IMR-90 (cell line): ENCODE results near the gene HOXB6. TPM values are rescaled to one million over a fixed set of nuclear protein-coding genes. Genes with fewer than 3 reads are reported as not detected.
A peak's percentile ranks its signal among the peaks of the same experiment; 100 is the strongest.

Source experiments
- ATAC-seq: fragments of 200-7000 bp; cut with Tn5 transposase; 2 replicates; pipeline ENCODE4 v1.9.1; 2020; ENCODE audit warnings: low read depth, mild to moderate bottlenecking, moderate library complexity
- BruUV-seq: library from RNA; stranded (reverse); fragments of 400-500 nt; replicated peaks from 2 replicates; lab custom pipeline; 2021; lab: Mats Ljungman, UMichigan
- CTCF ChIA-PET: fragments of 300-600 bp; formaldehyde crosslinking; extraction: SDS; loops from one replicate; lab custom pipeline; 2021; ENCODE audit warnings: antibody characterized with exemption; lab: Yijun Ruan, JAX
- POLR2A ChIA-PET: fragments of 300-600 bp; sonication (Branson Sonifier 250); formaldehyde crosslinking; loops from one replicate; lab custom pipeline; 2022; ENCODE audit warnings: antibody characterized with exemption; ENCODE audit not compliant: unreplicated experiment; lab: Charles Lee
- DNase-seq: peaks from one replicate; pipeline ENCODE4 v3.0.0; 2013
- H2AFZ ChIP-seq: replicated peaks from 2 replicates; pipeline ENCODE3; 2013; ENCODE audit warnings: low read length, mild to moderate bottlenecking; ENCODE audit not compliant: poor library complexity
- H2AK5ac ChIP-seq: 2 replicates; pipeline ENCODE4 v1.6.1; 2013; ENCODE audit warnings: low read depth, low read length, inconsistent platforms
- H2AK9ac ChIP-seq: replicated peaks from 2 replicates; pipeline ENCODE3; 2013; ENCODE audit warnings: mild to moderate bottlenecking, low read depth, low read length, moderate library complexity; ENCODE audit not compliant: poor library complexity
- H2BK120ac ChIP-seq: 2 replicates; pipeline ENCODE4 v1.6.1; 2013; ENCODE audit warnings: low read depth, low read length, inconsistent platforms
- H2BK15ac ChIP-seq: 3 replicates; pipeline ENCODE4 v1.6.1; 2013; ENCODE audit warnings: low read depth, low read length, inconsistent platforms
- H2BK20ac ChIP-seq: 2 replicates; pipeline ENCODE4 v1.6.1; 2013; ENCODE audit warnings: low read depth, mild to moderate bottlenecking, inconsistent platforms, low read length, moderate library complexity
- H2BK5ac ChIP-seq: 2 replicates; pipeline ENCODE4 v1.6.1; 2013; ENCODE audit warnings: mild to moderate bottlenecking, low read depth, low read length, inconsistent platforms; ENCODE audit not compliant: poor library complexity, severe bottlenecking
- H3K14ac ChIP-seq: replicated peaks from 2 replicates; pipeline ENCODE4 v1.6.1; 2013; ENCODE audit warnings: low read depth, low read length, inconsistent platforms
- H3K18ac ChIP-seq: 2 replicates; pipeline ENCODE4 v1.6.1; 2013; ENCODE audit warnings: low read depth, low read length, control low read depth
- H3K23ac ChIP-seq: 2 replicates; pipeline ENCODE4 v1.6.1; 2013; ENCODE audit warnings: low read depth, low read length, inconsistent platforms
- H3K27ac ChIP-seq: 2 replicates; pipeline ENCODE4 v1.5.1; 2013; ENCODE audit warnings: mild to moderate bottlenecking, control low read depth, low read length; ENCODE audit not compliant: insufficient read depth
- H3K27me3 ChIP-seq: 2 replicates; pipeline ENCODE4 v1.6.1; 2013; ENCODE audit warnings: low read length; ENCODE audit not compliant: control insufficient read depth, insufficient read depth
- H3K36me3 ChIP-seq: 2 replicates; pipeline ENCODE4 v1.6.1; 2013; ENCODE audit warnings: low read length, mixed read lengths; ENCODE audit not compliant: control insufficient read depth, insufficient read depth
- H3K4ac ChIP-seq: 2 replicates; pipeline ENCODE4 v1.6.1; 2013; ENCODE audit warnings: low read depth, low read length, inconsistent platforms
- H3K4me1 ChIP-seq: 2 replicates; pipeline ENCODE4 v1.6.1; 2013; ENCODE audit warnings: low read length, mixed read lengths; ENCODE audit not compliant: control insufficient read depth, insufficient read depth
- H3K4me2 ChIP-seq: 2 replicates; pipeline ENCODE4 v1.6.1; 2013; ENCODE audit warnings: low read depth, mild to moderate bottlenecking, control low read depth, low read length, moderate library complexity
- H3K4me3 ChIP-seq: 2 replicates; pipeline ENCODE4 v1.5.1; 2013; ENCODE audit warnings: low read depth, mild to moderate bottlenecking, control low read depth, low read length, moderate library complexity; ENCODE audit not compliant: insufficient read depth
- H3K56ac ChIP-seq: 2 replicates; pipeline ENCODE4 v1.6.1; 2013; ENCODE audit warnings: low read length, inconsistent platforms; ENCODE audit not compliant: insufficient read depth; ENCODE audit errors: extremely low read depth
- H3K79me1 ChIP-seq, 2 experiments: 2 replicates each; pipeline ENCODE4 v1.6.1; 2013; ENCODE audit warnings: low read length in 2 of 2, inconsistent platforms in 1 of 2, low read depth in 1 of 2
- H3K9ac ChIP-seq: 2 replicates; pipeline ENCODE4 v1.6.1; 2013; ENCODE audit warnings: low read depth, low read length, control low read depth
- H3K9me1 ChIP-seq: 2 replicates; pipeline ENCODE4 v1.6.1; 2013; ENCODE audit warnings: low read length, inconsistent platforms; ENCODE audit not compliant: insufficient read depth
- H3K9me3 ChIP-seq: 2 replicates; pipeline ENCODE4 v1.6.1; 2013; ENCODE audit warnings: low read length; ENCODE audit not compliant: control insufficient read depth, insufficient read depth
- H4K20me1 ChIP-seq: 2 replicates; pipeline ENCODE4 v1.6.1; 2013; ENCODE audit warnings: low read length, inconsistent platforms; ENCODE audit not compliant: insufficient read depth
- H4K5ac ChIP-seq: 2 replicates; pipeline ENCODE4 v1.6.1; 2013; ENCODE audit warnings: mild to moderate bottlenecking, low read depth, low read length, control low read depth
- H4K8ac ChIP-seq, 2 experiments: 2 replicates each; pipeline ENCODE4 v1.6.1; 2013; ENCODE audit warnings: low read depth in 2 of 2, low read length in 2 of 2, control low read depth in 1 of 2, inconsistent platforms in 1 of 2
- H4K91ac ChIP-seq: 2 replicates; pipeline ENCODE4 v1.6.1; 2013; ENCODE audit warnings: low read depth, low read length, inconsistent platforms; ENCODE audit not compliant: insufficient read depth
- BHLHE40 ChIP-seq: fragments of 150-350 bp; IDR thresholded peaks from 2 replicates; pipeline ENCODE4 v1.6.1; 2016; ENCODE audit warnings: mild to moderate bottlenecking, low read depth, low read length
- CEBPB ChIP-seq: IDR thresholded peaks from 2 replicates; pipeline ENCODE4 v1.6.1; 2012; ENCODE audit warnings: low read depth, low read length, improper control_type of control experiment
- CTCF ChIP-seq: conservative IDR thresholded peaks from 2 replicates; pipeline ENCODE4 v1.5.1; 2012; ENCODE audit warnings: mild to moderate bottlenecking, low read depth, low read length, improper control_type of control experiment
- FOS ChIP-seq: fragments of 150-350 bp; IDR thresholded peaks from 2 replicates; pipeline ENCODE4 v1.6.1; 2016; ENCODE audit warnings: low read depth, low read length
- MAFK ChIP-seq: IDR thresholded peaks from 2 replicates; pipeline ENCODE4 v1.6.1; 2012; ENCODE audit warnings: low read depth, low read length, improper control_type of control experiment
- MAZ ChIP-seq: IDR thresholded peaks from 2 replicates; pipeline ENCODE4 v1.6.1; 2012; ENCODE audit warnings: low read depth, mild to moderate bottlenecking, low read length, improper control_type of control experiment, moderate library complexity, borderline replicate concordance
- MXI1 ChIP-seq: IDR thresholded peaks from 2 replicates; pipeline ENCODE4 v1.6.1; 2012; ENCODE audit warnings: low read depth, mild to moderate bottlenecking, low read length, moderate library complexity, borderline replicate concordance
- POLR2A ChIP-seq: IDR thresholded peaks from 2 replicates; pipeline ENCODE4 v1.6.1; 2012; ENCODE audit warnings: mild to moderate bottlenecking, low read depth, low read length
- RAD21 ChIP-seq: IDR thresholded peaks from 2 replicates; pipeline ENCODE4 v1.6.1; 2012; ENCODE audit warnings: low read length, improper control_type of control experiment
- RCOR1 ChIP-seq: IDR thresholded peaks from 2 replicates; pipeline ENCODE4 v1.6.1; 2012; ENCODE audit warnings: mild to moderate bottlenecking, low read length, improper control_type of control experiment; ENCODE audit not compliant: insufficient replicate concordance
- RFX5 ChIP-seq: IDR thresholded peaks from 2 replicates; pipeline ENCODE4 v1.8.0; 2012; ENCODE audit warnings: low read depth, mild to moderate bottlenecking, low read length, moderate library complexity
- SMC3 ChIP-seq: fragments of 150-350 bp; IDR thresholded peaks from 2 replicates; pipeline ENCODE4 v1.6.1; 2016; ENCODE audit warnings: low read depth, mild to moderate bottlenecking, antibody characterized with exemption, low read length, moderate library complexity
- USF2 ChIP-seq: fragments of 150-350 bp; IDR thresholded peaks from 2 replicates; pipeline ENCODE4 v1.6.1; 2017; ENCODE audit warnings: mild to moderate bottlenecking, antibody characterized with exemption, low read length, low read depth
- WGBS, 2 experiments: methylation state at CpG; one replicate each; pipeline versions ENCODE4 v1.1.5 to v1.1.7; 2013; ENCODE audit warnings: missing lambda C conversion rate in 2 of 2; ENCODE audit not compliant: insufficient read length in 1 of 2; ENCODE audit errors: extremely low coverage in 2 of 2; 5-methylcytosine and 5-hydroxymethylcytosine counted together
- dilution Hi-C: fragments of 300-500 bp; cut with HindIII; formaldehyde crosslinking; loops from one replicate; pipeline ENCODE4 v1.14.3; 2018; ENCODE audit warnings: low sequenced_read_pairs; ENCODE audit not compliant: unreplicated experiment
- in situ Hi-C: fragments of 300-500 bp; cut with MboI; formaldehyde crosslinking; loops from 3 replicates; pipeline ENCODE4 v1.14.3; 2019; ENCODE audit warnings: low sequenced_read_pairs, inconsistent platforms, mixed read lengths
- intact Hi-C: fragments of 100-400 bp; cut with micrococcal nuclease; formaldehyde crosslinking; loops from 2 replicates; pipeline ENCODE4 v1.10.0; 2022
- polyA plus RNA-seq, 3 experiments: library from polyadenylated mRNA; depleted of rRNA; stranded (reverse); fragments of >200 nt; gene quantifications; 2 replicates each; pipeline ENCODE4 v1.2.3, GENCODE V29; 2012; ENCODE audit warnings: low replicate concordance in 1 of 3
- total RNA-seq: library from RNA; depleted of rRNA; stranded (reverse); fragments of >200 nt; gene quantifications from 2 replicates; pipeline ENCODE4 v1.2.3, GENCODE V29; 2012

HOXB6 gene
- total and polyA plus RNA-seq, 2 of the 4 experiments (the other 2 are of a cell fraction): 11.1 to 42.2 TPM

GRCh38 chr17:48563385-48563838 is 41.4 kb downstream of the HOXB6 start:
- Histone ChIP-seq H3K9me3 (no peaks in the 10 kb centered on the region), H2BK20ac (peak overlapping the region; percentile 3; the same call in 1 of the 2 replicates), H3K9ac (peak overlapping the region; percentile 78), H3K56ac (peak overlapping the region; percentile 67; the same call in 1 of the 2 replicates), H3K4me1 (peaks cover 80% of the 10 kb centered on the region), H3K79me1 (peaks cover 0 to 24% of the 10 kb centered on the region in 2 experiments; a peak in 2 of 4 replicates), H2BK120ac (peak overlapping the region; percentile 29), H2AK9ac (peak overlapping the region; percentile 88), H3K27ac (peak overlapping the region; percentile 93), H3K4me3 (peak overlapping the region; percentile 46), H3K14ac (peak overlapping the region; percentile 91), H4K91ac (peak overlapping the region; percentile 42), H4K20me1 (peaks cover 32% of the 10 kb centered on the region), H3K27me3 (no peaks in the 10 kb centered on the region), H3K23ac (peak overlapping the region; percentile 96), H3K9me1 (peaks cover 23% of the 10 kb centered on the region), H3K4me2 (peak overlapping the region; percentile 88), H3K4ac (peak overlapping the region; percentile 91), H2BK5ac (peak overlapping the region; percentile 80), H3K36me3 (peaks cover 39% of the 10 kb centered on the region; the same call in 1 of the 2 replicates), H2BK15ac (peak overlapping the region; percentile 6; the same call in 1 of the 3 replicates), H4K8ac (peak overlapping the region; percentile 38 to 73; a peak in 2 of 4 replicates), H4K5ac (peak overlapping the region; percentile 86), H2AK5ac (peak overlapping the region; percentile 46; the same call in 1 of the 2 replicates), H2AFZ (no peak overlapping the region), H3K18ac (peak overlapping the region; percentile 81)
- POLR2A ChIA-PET: interaction anchor here (0.5 to 0.9 kb wide), 4 partner anchors 13 to 437 kb away, joined by 3 to 9 read pairs (median 3); no protein-coding TSS in a partner anchor
- WGBS, 2 experiments: 18% methylated on average over 3 of the region's 6 CpGs; no CpG with 5 or more reads in 1 of the 2 experiments
- BruUV-seq: no TSS peak
- CTCF ChIA-PET: interaction anchor here (0.6 to 1.4 kb wide), 2 partner anchors 70 to 677 kb away, joined by 3 to 6 read pairs; no protein-coding TSS in a partner anchor
- dilution Hi-C loops (no loop called here), in situ Hi-C loops (no loop called here), intact Hi-C loops (no loop called here)
- peak; percentile 72 for DNase-seq
- TF ChIP-seq MAZ (no peak), FOS (no peak), RFX5 (no peak), RAD21 (no peak), MAFK (no peak), USF2 (no peak), POLR2A (no peak), CTCF (no peak), MXI1 (peak; percentile 29; the same call in 1 of the 2 replicates), SMC3 (no peak), BHLHE40 (no peak), CEBPB (peak; percentile 43; the same call in 1 of the 2 replicates), RCOR1 (no peak)
- no peak for ATAC-seq
